Vagina (tissue), 2 donors: ENCODE data around the gene NRXN3.

Experiments
- POLR2A ChIP-seq, 2 donors: fragments of 450-650 bp; IDR thresholded peaks; one replicate each; pipeline ENCODE4 v1.6.1; 2017; ENCODE audit warnings: antibody characterized with exemption in 2 of 2, mild to moderate bottlenecking in 2 of 2, moderate library complexity in 2 of 2
- POLR2AphosphoS5 ChIP-seq, 2 donors: sonication (generic); formaldehyde crosslinking; IDR thresholded peaks; one replicate each; pipeline ENCODE4 v1.9.0; 2017; ENCODE audit warnings: antibody characterized with exemption in 2 of 2, mild to moderate bottlenecking in 2 of 2, low read depth in 1 of 2; ENCODE audit not compliant: insufficient read depth in 1 of 2
- TF ChIP-seq, protein P1 (sequence below), 3 experiments: fragments of 450-650 bp in 2 of 3; fragments of 200-600 bp in 1 of 3; sonication (generic) in 1 of 3; IDR thresholded peaks; one replicate each; pipeline ENCODE4 v1.5.1; 2017 to 2019; ENCODE audit warnings: antibody characterized with exemption in 3 of 3, mild to moderate bottlenecking in 2 of 3, moderate library complexity in 2 of 3

DNA sequence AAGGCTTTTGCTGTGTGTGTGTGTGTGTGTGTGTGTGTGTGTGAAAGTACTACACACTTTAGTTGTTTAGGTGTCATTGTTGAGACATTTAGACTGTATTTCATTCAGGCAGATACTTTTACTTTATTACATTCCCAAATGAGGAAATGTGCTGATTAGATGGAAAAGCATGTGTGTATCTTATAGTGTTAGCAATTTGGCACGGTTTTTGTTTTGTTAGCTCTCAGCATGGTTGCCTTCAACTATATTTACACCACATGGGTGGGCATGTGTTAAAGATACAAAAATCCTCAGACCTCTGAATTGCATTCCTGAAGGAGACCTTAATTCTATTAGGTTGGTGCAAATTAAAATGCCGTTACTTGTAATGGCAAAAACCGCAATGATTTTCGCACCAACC, 1161.7 kb downstream of the NRXN3 start:
- TF ChIP-seq POLR2A (IDR thresholded peaks at IDR 0.05) = no peak
- TF ChIP-seq POLR2AphosphoS5 (IDR thresholded peaks at IDR 0.05; ENCODE audit: insufficient read depth in 1 of 2, low read depth in 1 of 2) = no peak
- TF ChIP-seq, protein P1, sequence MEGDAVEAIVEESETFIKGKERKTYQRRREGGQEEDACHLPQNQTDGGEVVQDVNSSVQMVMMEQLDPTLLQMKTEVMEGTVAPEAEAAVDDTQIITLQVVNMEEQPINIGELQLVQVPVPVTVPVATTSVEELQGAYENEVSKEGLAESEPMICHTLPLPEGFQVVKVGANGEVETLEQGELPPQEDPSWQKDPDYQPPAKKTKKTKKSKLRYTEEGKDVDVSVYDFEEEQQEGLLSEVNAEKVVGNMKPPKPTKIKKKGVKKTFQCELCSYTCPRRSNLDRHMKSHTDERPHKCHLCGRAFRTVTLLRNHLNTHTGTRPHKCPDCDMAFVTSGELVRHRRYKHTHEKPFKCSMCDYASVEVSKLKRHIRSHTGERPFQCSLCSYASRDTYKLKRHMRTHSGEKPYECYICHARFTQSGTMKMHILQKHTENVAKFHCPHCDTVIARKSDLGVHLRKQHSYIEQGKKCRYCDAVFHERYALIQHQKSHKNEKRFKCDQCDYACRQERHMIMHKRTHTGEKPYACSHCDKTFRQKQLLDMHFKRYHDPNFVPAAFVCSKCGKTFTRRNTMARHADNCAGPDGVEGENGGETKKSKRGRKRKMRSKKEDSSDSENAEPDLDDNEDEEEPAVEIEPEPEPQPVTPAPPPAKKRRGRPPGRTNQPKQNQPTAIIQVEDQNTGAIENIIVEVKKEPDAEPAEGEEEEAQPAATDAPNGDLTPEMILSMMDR (IDR thresholded peaks at IDR 0.05) = no peak
